Mucosa of descending colon (tissue), 3 donors: Measurements from ENCODE around the gene ZNF212. TPM values are rescaled to one million over a fixed set of nuclear protein-coding genes. Genes with fewer than 3 reads are reported as not detected.

Experiments used
- ATAC-seq: fragments of 200-7000 bp; cut with Tn5 transposase; one replicate; pipeline ENCODE4 v1.9.1; 2020; ENCODE audit warnings: mild to moderate bottlenecking, moderate library complexity
- DNase-seq, 3 donors: peaks; one replicate each; pipeline ENCODE4 v3.0.0-alpha.2; 2020
- H3K36me3 ChIP-seq: fragments of 200-600 bp; one replicate; pipeline ENCODE4 v1.8.0; 2021; ENCODE audit warnings: low read depth, mild to moderate bottlenecking
- H3K4me1 ChIP-seq: fragments of 200-600 bp; one replicate; pipeline ENCODE4 v1.8.0; 2021; ENCODE audit warnings: low read depth, mild to moderate bottlenecking
- H3K4me3 ChIP-seq: fragments of 200-600 bp; one replicate; pipeline ENCODE4 v1.8.0; 2021; ENCODE audit warnings: mild to moderate bottlenecking
- H3K9me3 ChIP-seq: fragments of 200-600 bp; one replicate; pipeline ENCODE4 v1.8.0; 2021; ENCODE audit warnings: mild to moderate bottlenecking
- intact Hi-C, 2 donors: fragments of 100-400 bp; cut with DNase I in 1 of 2; cut with micrococcal nuclease in 1 of 2; formaldehyde crosslinking; loops; one replicate each; pipeline versions ENCODE4 v1.11.0 to v1.11.1; 2022; cut with DNase I, micrococcal nuclease
- total RNA-seq, 3 donors: library from RNA; stranded (reverse); fragmentation: NEBNext Ultra II Directional in 2 of 3; extraction: Animal tissue kit (Norgen Biotek cat#: 25700) in 2 of 3; gene quantifications; one replicate each; pipeline versions ENCODE4 v1.2.1 to v1.2.4, GENCODE V29; 2021 to 2023
- TF ChIP-seq, protein P1 (sequence below): fragments of 200-600 bp; IDR thresholded peaks from one replicate; pipeline ENCODE4 v1.8.0; 2022; ENCODE audit warnings: antibody characterized with exemption, mild to moderate bottlenecking
- donor health status: DM: no; HTN: no; CAD: no; lungs with moderate emphysema.
- donor health status: DM: no; HTN: no; CAD: no.
- donor health status: DM: no; HTN: yes; CAD: no.

The ZNF212 gene
- total RNA-seq, 3 donors from 2014 or later = 9.7 to 12.8 (median 11.9) TPM

DNA sequence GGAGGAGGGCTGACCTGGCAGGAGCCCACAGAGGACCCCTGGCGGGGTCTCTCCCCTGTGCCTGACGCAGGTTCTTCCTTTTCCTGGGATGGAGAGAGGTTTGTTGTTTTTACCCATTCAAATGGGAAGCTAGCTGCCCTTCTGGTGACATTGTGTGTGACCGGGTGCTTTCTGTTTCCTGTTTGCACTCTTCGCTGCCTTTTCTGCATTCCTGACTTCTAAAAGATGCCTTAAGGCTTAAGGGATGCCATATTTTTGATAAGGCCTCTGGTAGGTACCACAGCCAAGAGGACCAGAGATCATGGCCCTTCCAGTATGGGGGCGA, 42.8 kb downstream of the ZNF212 start:
- ATAC-seq = no peak
- H3K4me1 ChIP-seq = peaks cover 11% of the 10 kb centered on the region
- no peaks in the 10 kb centered on the region for H3K36me3 ChIP-seq
- no peak overlapping the region for H3K4me3 ChIP-seq
- H3K9me3 ChIP-seq = no peaks in the 10 kb centered on the region
- intact Hi-C loops = no loop called here
- TF ChIP-seq, protein P1, sequence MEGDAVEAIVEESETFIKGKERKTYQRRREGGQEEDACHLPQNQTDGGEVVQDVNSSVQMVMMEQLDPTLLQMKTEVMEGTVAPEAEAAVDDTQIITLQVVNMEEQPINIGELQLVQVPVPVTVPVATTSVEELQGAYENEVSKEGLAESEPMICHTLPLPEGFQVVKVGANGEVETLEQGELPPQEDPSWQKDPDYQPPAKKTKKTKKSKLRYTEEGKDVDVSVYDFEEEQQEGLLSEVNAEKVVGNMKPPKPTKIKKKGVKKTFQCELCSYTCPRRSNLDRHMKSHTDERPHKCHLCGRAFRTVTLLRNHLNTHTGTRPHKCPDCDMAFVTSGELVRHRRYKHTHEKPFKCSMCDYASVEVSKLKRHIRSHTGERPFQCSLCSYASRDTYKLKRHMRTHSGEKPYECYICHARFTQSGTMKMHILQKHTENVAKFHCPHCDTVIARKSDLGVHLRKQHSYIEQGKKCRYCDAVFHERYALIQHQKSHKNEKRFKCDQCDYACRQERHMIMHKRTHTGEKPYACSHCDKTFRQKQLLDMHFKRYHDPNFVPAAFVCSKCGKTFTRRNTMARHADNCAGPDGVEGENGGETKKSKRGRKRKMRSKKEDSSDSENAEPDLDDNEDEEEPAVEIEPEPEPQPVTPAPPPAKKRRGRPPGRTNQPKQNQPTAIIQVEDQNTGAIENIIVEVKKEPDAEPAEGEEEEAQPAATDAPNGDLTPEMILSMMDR = no peak
- no peak for DNase-seq

DNA sequence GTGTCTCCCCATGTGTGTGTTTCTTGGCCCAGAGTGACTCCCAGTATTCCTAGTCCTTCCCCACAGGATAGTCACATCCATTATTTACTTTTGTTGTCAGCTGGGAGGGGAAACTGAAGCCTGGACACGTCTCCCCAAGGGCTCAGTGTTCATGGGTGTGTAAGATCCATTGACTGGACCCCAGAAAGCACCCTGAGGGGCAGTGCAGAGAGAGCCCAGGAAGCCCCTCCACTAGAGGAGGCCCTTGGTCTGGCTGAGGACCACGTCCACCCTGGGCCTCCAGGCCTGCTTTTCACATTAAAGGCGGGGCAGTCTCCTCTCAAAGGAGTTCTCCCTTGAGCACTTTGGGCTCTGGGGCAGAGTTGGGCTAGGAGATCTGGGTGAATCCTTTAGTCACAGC, 43.9 kb downstream of the ZNF212 start:
- no peak overlapping the region for H3K4me3 ChIP-seq
- ATAC-seq (no peak), DNase-seq (no peak)
- no peaks in the 10 kb centered on the region for H3K9me3 ChIP-seq
- TF ChIP-seq, protein P1 = no peak
- H3K36me3 ChIP-seq = no peaks in the 10 kb centered on the region
- intact Hi-C loops = no loop called here
- peaks cover 11% of the 10 kb centered on the region for H3K4me1 ChIP-seq

- intact Hi-C loops = no loop called here
- DNase-seq (peak in 1 of 3 donors; percentile 18), ATAC-seq (no peak)
- no peaks in the 10 kb centered on the region for H3K9me3 ChIP-seq
- peaks cover 11% of the 10 kb centered on the region for H3K4me1 ChIP-seq
- no peaks in the 10 kb centered on the region for H3K36me3 ChIP-seq
- H3K4me3 ChIP-seq = no peak overlapping the region
- TF ChIP-seq, protein P1 = no peak
Measured at GRCh38 chr7:149284343-149284742, 44.9 kb downstream of the ZNF212 start.

DNA sequence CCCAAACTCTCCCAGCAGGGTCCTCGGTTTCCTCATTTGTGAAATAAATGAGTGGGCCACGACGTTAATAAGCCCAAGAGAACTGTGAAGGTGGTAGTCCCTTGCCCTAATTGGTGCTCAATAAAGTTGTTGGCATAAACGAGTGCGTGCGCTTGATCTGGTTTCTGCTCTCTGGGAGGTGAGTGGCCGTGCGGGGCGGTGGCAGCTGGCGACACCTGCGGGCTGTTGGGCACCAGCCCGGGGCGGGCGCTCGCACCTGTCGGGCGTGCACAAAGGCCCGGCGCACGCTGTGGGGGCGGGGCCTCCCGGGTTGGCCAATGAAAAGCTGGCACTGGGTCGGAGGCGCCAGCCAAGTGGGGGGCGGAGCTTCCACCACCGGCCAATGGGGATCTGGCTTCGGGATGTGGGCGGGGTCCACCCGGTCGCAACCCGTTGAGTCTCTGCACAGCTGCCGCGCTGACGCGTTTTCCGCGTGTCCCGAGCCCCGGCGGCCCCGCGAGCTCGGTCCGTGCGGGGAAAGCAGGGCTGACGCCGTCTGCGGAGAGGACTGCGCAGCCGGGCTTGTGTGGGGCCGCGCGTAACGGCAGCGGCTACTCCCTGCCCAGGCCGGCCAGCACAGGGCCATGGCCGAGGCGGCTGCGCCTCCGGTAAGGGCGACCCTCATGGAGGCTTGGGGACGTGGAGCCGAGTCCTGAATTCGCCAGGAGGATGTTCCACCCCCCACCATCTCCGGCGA, 45.6 kb downstream of the ZNF212 start:
- intact Hi-C loops = no loop called here
- TF ChIP-seq, protein P1 = no peak
- H3K4me1 ChIP-seq = peaks cover 11% of the 10 kb centered on the region
- ATAC-seq = peak; percentile 99
- H3K36me3 ChIP-seq = no peaks in the 10 kb centered on the region
- no peaks in the 10 kb centered on the region for H3K9me3 ChIP-seq
- no peak overlapping the region for H3K4me3 ChIP-seq
- DNase-seq = peak; percentile 97 to 99 (median 99)

- TF ChIP-seq, protein P1 = no peak
- Histone ChIP-seq H3K9me3 (no peaks in the 10 kb centered on the region), H3K4me1 (peaks cover 11% of the 10 kb centered on the region), H3K36me3 (no peaks in the 10 kb centered on the region), H3K4me3 (no peak overlapping the region)
- DNase-seq (peak in 2 of 3 donors; percentile 33 to 55), ATAC-seq (peak; percentile 11)
- intact Hi-C loops = no loop called here
Measured at GRCh38 chr7:149285603-149286002, 46.2 kb downstream of the ZNF212 start.
